Thyroid gland (tissue), 4 donors: ENCODE data around the gene CXCR1.

Experiments
- POLR2A ChIP-seq, 2 donors: fragments of 450-650 bp; IDR thresholded peaks; one replicate each; pipeline ENCODE4 v1.6.1; 2017; ENCODE audit warnings: antibody characterized with exemption in 2 of 2, mild to moderate bottlenecking in 2 of 2, moderate library complexity in 1 of 2
- TF ChIP-seq, protein P1 (sequence below), 6 experiments: fragments of 200-600 bp in 3 of 6; fragments of 450-650 bp in 3 of 6; sonication (generic) in 3 of 6; IDR thresholded peaks; one replicate each; pipeline ENCODE4 v1.5.1; 2016 to 2019; ENCODE audit warnings: antibody characterized with exemption in 6 of 6, mild to moderate bottlenecking in 2 of 6, inconsistent platforms in 1 of 6, moderate library complexity in 1 of 6

DNA sequence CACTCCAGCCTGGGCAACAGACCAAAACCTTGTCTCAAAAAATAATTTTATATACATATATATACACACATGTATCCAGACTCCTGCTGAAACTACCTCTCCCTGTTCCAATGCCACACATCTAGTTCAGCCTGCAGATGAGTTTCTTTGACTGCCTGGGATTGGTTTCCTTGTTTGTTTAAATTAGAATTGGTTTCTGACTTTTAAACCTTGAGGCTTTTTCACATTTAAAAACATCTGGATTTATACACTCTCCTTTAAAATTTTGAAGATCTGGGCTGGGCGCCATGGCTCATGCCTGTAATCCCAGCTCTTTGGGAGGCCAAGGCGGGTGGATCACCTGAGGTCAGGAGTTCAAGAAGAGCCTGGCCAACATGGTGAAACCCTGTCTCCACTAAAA lies 21.8 kb upstream of the CXCR1 start:
- TF ChIP-seq, protein P1, sequence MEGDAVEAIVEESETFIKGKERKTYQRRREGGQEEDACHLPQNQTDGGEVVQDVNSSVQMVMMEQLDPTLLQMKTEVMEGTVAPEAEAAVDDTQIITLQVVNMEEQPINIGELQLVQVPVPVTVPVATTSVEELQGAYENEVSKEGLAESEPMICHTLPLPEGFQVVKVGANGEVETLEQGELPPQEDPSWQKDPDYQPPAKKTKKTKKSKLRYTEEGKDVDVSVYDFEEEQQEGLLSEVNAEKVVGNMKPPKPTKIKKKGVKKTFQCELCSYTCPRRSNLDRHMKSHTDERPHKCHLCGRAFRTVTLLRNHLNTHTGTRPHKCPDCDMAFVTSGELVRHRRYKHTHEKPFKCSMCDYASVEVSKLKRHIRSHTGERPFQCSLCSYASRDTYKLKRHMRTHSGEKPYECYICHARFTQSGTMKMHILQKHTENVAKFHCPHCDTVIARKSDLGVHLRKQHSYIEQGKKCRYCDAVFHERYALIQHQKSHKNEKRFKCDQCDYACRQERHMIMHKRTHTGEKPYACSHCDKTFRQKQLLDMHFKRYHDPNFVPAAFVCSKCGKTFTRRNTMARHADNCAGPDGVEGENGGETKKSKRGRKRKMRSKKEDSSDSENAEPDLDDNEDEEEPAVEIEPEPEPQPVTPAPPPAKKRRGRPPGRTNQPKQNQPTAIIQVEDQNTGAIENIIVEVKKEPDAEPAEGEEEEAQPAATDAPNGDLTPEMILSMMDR (IDR thresholded peaks at IDR 0.05), result no peak
- no peak for TF ChIP-seq POLR2A (IDR thresholded peaks at IDR 0.05)
